SU-DHL-6 (cell line): Measurements from ENCODE around the gene TRRAP.

Experiments
- EZH2phosphoT487 ChIP-seq: fragments of 200-600 bp; sonication (generic), shearing (Covaris generic); conservative IDR thresholded peaks from 2 replicates; pipeline ENCODE4 v1.6.1; 2018; ENCODE audit warnings: mild to moderate bottlenecking, antibody characterized with exemption, low read length, moderate library complexity, mixed read lengths
- TF ChIP-seq, protein P1 (sequence below): fragments of 200-600 bp; sonication (generic); IDR thresholded peaks from one replicate; pipeline ENCODE4 v1.5.1; 2017; ENCODE audit warnings: antibody characterized with exemption, mild to moderate bottlenecking, low read length, moderate library complexity; ENCODE audit not compliant: insufficient read depth, poor library complexity, severe bottlenecking

DNA sequence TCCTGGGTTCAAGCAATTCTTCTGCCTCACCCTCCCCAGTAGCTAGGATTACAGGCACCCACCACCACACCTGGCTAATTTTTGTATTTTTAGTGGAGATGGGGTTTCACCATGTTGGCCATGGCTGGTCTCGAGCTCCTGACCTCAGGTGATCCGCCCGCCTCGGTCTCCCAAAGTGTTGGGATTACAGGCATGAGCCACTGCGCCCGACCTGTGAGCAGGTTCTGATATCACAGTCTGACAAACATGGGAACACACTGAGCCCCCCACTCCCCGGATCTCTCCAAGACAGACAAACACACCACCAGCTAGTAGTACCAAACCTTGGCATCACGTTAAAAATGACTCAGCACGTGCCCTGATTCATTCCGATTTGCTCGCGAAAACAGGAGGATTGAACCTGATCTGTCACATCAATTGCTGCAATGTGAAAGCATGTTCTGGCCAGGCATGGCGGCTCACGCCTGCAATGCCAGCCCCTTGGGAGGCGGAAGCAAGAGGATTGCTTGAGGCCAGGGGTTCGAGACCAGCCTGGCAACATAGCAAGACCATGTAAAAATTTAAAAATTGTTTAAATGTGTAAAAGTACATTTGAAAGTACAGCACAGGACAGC, 159.1 kb downstream of the TRRAP start:
- TF ChIP-seq, protein P1, sequence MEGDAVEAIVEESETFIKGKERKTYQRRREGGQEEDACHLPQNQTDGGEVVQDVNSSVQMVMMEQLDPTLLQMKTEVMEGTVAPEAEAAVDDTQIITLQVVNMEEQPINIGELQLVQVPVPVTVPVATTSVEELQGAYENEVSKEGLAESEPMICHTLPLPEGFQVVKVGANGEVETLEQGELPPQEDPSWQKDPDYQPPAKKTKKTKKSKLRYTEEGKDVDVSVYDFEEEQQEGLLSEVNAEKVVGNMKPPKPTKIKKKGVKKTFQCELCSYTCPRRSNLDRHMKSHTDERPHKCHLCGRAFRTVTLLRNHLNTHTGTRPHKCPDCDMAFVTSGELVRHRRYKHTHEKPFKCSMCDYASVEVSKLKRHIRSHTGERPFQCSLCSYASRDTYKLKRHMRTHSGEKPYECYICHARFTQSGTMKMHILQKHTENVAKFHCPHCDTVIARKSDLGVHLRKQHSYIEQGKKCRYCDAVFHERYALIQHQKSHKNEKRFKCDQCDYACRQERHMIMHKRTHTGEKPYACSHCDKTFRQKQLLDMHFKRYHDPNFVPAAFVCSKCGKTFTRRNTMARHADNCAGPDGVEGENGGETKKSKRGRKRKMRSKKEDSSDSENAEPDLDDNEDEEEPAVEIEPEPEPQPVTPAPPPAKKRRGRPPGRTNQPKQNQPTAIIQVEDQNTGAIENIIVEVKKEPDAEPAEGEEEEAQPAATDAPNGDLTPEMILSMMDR = no peak
- TF ChIP-seq EZH2phosphoT487 = no peak
